IMR-90 (cell line): ENCODE measurements around the gene TRPM3. TPM values are rescaled to one million over a fixed set of nuclear protein-coding genes. Genes with fewer than 3 reads are reported as not detected.

Experiments used
- ATAC-seq: fragments of 200-7000 bp; cut with Tn5 transposase; 2 replicates; pipeline ENCODE4 v1.9.1; 2020; ENCODE audit warnings: low read depth, mild to moderate bottlenecking, moderate library complexity
- BruUV-seq: library from RNA; stranded (reverse); fragments of 400-500 nt; replicated peaks from 2 replicates; lab custom pipeline; 2021; lab: Mats Ljungman, UMichigan
- CTCF ChIA-PET: fragments of 300-600 bp; formaldehyde crosslinking; extraction: SDS; loops from one replicate; lab custom pipeline; 2021; ENCODE audit warnings: antibody characterized with exemption; lab: Yijun Ruan, JAX
- POLR2A ChIA-PET: fragments of 300-600 bp; sonication (Branson Sonifier 250); formaldehyde crosslinking; loops from one replicate; lab custom pipeline; 2022; ENCODE audit warnings: antibody characterized with exemption; ENCODE audit not compliant: unreplicated experiment; lab: Charles Lee
- DNase-seq: peaks from one replicate; pipeline ENCODE4 v3.0.0; 2013
- H2AFZ ChIP-seq: replicated peaks from 2 replicates; pipeline ENCODE3; 2013; ENCODE audit warnings: low read length, mild to moderate bottlenecking; ENCODE audit not compliant: poor library complexity
- H2AK5ac ChIP-seq: 2 replicates; pipeline ENCODE4 v1.6.1; 2013; ENCODE audit warnings: low read depth, low read length, inconsistent platforms
- H2AK9ac ChIP-seq: replicated peaks from 2 replicates; pipeline ENCODE3; 2013; ENCODE audit warnings: mild to moderate bottlenecking, low read depth, low read length, moderate library complexity; ENCODE audit not compliant: poor library complexity
- H2BK120ac ChIP-seq: 2 replicates; pipeline ENCODE4 v1.6.1; 2013; ENCODE audit warnings: low read depth, low read length, inconsistent platforms
- H2BK15ac ChIP-seq: 3 replicates; pipeline ENCODE4 v1.6.1; 2013; ENCODE audit warnings: low read depth, low read length, inconsistent platforms
- H2BK20ac ChIP-seq: 2 replicates; pipeline ENCODE4 v1.6.1; 2013; ENCODE audit warnings: low read depth, mild to moderate bottlenecking, inconsistent platforms, low read length, moderate library complexity
- H2BK5ac ChIP-seq: 2 replicates; pipeline ENCODE4 v1.6.1; 2013; ENCODE audit warnings: mild to moderate bottlenecking, low read depth, low read length, inconsistent platforms; ENCODE audit not compliant: poor library complexity, severe bottlenecking
- H3K14ac ChIP-seq: replicated peaks from 2 replicates; pipeline ENCODE4 v1.6.1; 2013; ENCODE audit warnings: low read depth, low read length, inconsistent platforms
- H3K18ac ChIP-seq: 2 replicates; pipeline ENCODE4 v1.6.1; 2013; ENCODE audit warnings: low read depth, low read length, control low read depth
- H3K23ac ChIP-seq: 2 replicates; pipeline ENCODE4 v1.6.1; 2013; ENCODE audit warnings: low read depth, low read length, inconsistent platforms
- H3K27ac ChIP-seq: 2 replicates; pipeline ENCODE4 v1.5.1; 2013; ENCODE audit warnings: mild to moderate bottlenecking, control low read depth, low read length; ENCODE audit not compliant: insufficient read depth
- H3K27me3 ChIP-seq: 2 replicates; pipeline ENCODE4 v1.6.1; 2013; ENCODE audit warnings: low read length; ENCODE audit not compliant: control insufficient read depth, insufficient read depth
- H3K36me3 ChIP-seq: 2 replicates; pipeline ENCODE4 v1.6.1; 2013; ENCODE audit warnings: low read length, mixed read lengths; ENCODE audit not compliant: control insufficient read depth, insufficient read depth
- H3K4ac ChIP-seq: 2 replicates; pipeline ENCODE4 v1.6.1; 2013; ENCODE audit warnings: low read depth, low read length, inconsistent platforms
- H3K4me1 ChIP-seq: 2 replicates; pipeline ENCODE4 v1.6.1; 2013; ENCODE audit warnings: low read length, mixed read lengths; ENCODE audit not compliant: control insufficient read depth, insufficient read depth
- H3K4me2 ChIP-seq: 2 replicates; pipeline ENCODE4 v1.6.1; 2013; ENCODE audit warnings: low read depth, mild to moderate bottlenecking, control low read depth, low read length, moderate library complexity
- H3K4me3 ChIP-seq: 2 replicates; pipeline ENCODE4 v1.5.1; 2013; ENCODE audit warnings: low read depth, mild to moderate bottlenecking, control low read depth, low read length, moderate library complexity; ENCODE audit not compliant: insufficient read depth
- H3K56ac ChIP-seq: 2 replicates; pipeline ENCODE4 v1.6.1; 2013; ENCODE audit warnings: low read length, inconsistent platforms; ENCODE audit not compliant: insufficient read depth; ENCODE audit errors: extremely low read depth
- H3K79me1 ChIP-seq, 2 experiments: 2 replicates each; pipeline ENCODE4 v1.6.1; 2013; ENCODE audit warnings: low read length in 2 of 2, inconsistent platforms in 1 of 2, low read depth in 1 of 2
- H3K9ac ChIP-seq: 2 replicates; pipeline ENCODE4 v1.6.1; 2013; ENCODE audit warnings: low read depth, low read length, control low read depth
- H3K9me1 ChIP-seq: 2 replicates; pipeline ENCODE4 v1.6.1; 2013; ENCODE audit warnings: low read length, inconsistent platforms; ENCODE audit not compliant: insufficient read depth
- H3K9me3 ChIP-seq: 2 replicates; pipeline ENCODE4 v1.6.1; 2013; ENCODE audit warnings: low read length; ENCODE audit not compliant: control insufficient read depth, insufficient read depth
- H4K20me1 ChIP-seq: 2 replicates; pipeline ENCODE4 v1.6.1; 2013; ENCODE audit warnings: low read length, inconsistent platforms; ENCODE audit not compliant: insufficient read depth
- H4K5ac ChIP-seq: 2 replicates; pipeline ENCODE4 v1.6.1; 2013; ENCODE audit warnings: mild to moderate bottlenecking, low read depth, low read length, control low read depth
- H4K8ac ChIP-seq, 2 experiments: 2 replicates each; pipeline ENCODE4 v1.6.1; 2013; ENCODE audit warnings: low read depth in 2 of 2, low read length in 2 of 2, control low read depth in 1 of 2, inconsistent platforms in 1 of 2
- H4K91ac ChIP-seq: 2 replicates; pipeline ENCODE4 v1.6.1; 2013; ENCODE audit warnings: low read depth, low read length, inconsistent platforms; ENCODE audit not compliant: insufficient read depth
- BHLHE40 ChIP-seq: fragments of 150-350 bp; IDR thresholded peaks from 2 replicates; pipeline ENCODE4 v1.6.1; 2016; ENCODE audit warnings: mild to moderate bottlenecking, low read depth, low read length
- CEBPB ChIP-seq: IDR thresholded peaks from 2 replicates; pipeline ENCODE4 v1.6.1; 2012; ENCODE audit warnings: low read depth, low read length, improper control_type of control experiment
- CHD1 ChIP-seq: IDR thresholded peaks from 2 replicates; pipeline ENCODE4 v1.6.1; 2012; ENCODE audit warnings: low read depth, low read length, improper control_type of control experiment
- FOS ChIP-seq: fragments of 150-350 bp; IDR thresholded peaks from 2 replicates; pipeline ENCODE4 v1.6.1; 2016; ENCODE audit warnings: low read depth, low read length
- MAZ ChIP-seq: IDR thresholded peaks from 2 replicates; pipeline ENCODE4 v1.6.1; 2012; ENCODE audit warnings: low read depth, mild to moderate bottlenecking, low read length, improper control_type of control experiment, moderate library complexity, borderline replicate concordance
- NFE2L2 ChIP-seq: fragments of 150-350 bp; IDR thresholded peaks from 2 replicates; pipeline ENCODE4 v1.6.1; 2016; ENCODE audit warnings: low read depth, mild to moderate bottlenecking, low read length
- POLR2A ChIP-seq: IDR thresholded peaks from 2 replicates; pipeline ENCODE4 v1.6.1; 2012; ENCODE audit warnings: mild to moderate bottlenecking, low read depth, low read length
- RCOR1 ChIP-seq: IDR thresholded peaks from 2 replicates; pipeline ENCODE4 v1.6.1; 2012; ENCODE audit warnings: mild to moderate bottlenecking, low read length, improper control_type of control experiment; ENCODE audit not compliant: insufficient replicate concordance
- WGBS, 2 experiments: methylation state at CpG; one replicate each; pipeline versions ENCODE4 v1.1.5 to v1.1.7; 2013; ENCODE audit warnings: missing lambda C conversion rate in 2 of 2; ENCODE audit not compliant: insufficient read length in 1 of 2; ENCODE audit errors: extremely low coverage in 2 of 2; 5-methylcytosine and 5-hydroxymethylcytosine counted together
- dilution Hi-C: fragments of 300-500 bp; cut with HindIII; formaldehyde crosslinking; loops from one replicate; pipeline ENCODE4 v1.14.3; 2018; ENCODE audit warnings: low sequenced_read_pairs; ENCODE audit not compliant: unreplicated experiment
- in situ Hi-C: fragments of 300-500 bp; cut with MboI; formaldehyde crosslinking; loops from 3 replicates; pipeline ENCODE4 v1.14.3; 2019; ENCODE audit warnings: low sequenced_read_pairs, inconsistent platforms, mixed read lengths
- intact Hi-C: fragments of 100-400 bp; cut with micrococcal nuclease; formaldehyde crosslinking; loops from 2 replicates; pipeline ENCODE4 v1.10.0; 2022
- polyA plus RNA-seq, 3 experiments: library from polyadenylated mRNA; depleted of rRNA; stranded (reverse); fragments of >200 nt; gene quantifications; 2 replicates each; pipeline ENCODE4 v1.2.3, GENCODE V29; 2012; ENCODE audit warnings: low replicate concordance in 1 of 3
- total RNA-seq: library from RNA; depleted of rRNA; stranded (reverse); fragments of >200 nt; gene quantifications from 2 replicates; pipeline ENCODE4 v1.2.3, GENCODE V29; 2012
- TF ChIP-seq, protein P1 (sequence below): conservative IDR thresholded peaks from 2 replicates; pipeline ENCODE4 v1.5.1; 2012; ENCODE audit warnings: mild to moderate bottlenecking, low read depth, low read length, improper control_type of control experiment
- TF ChIP-seq, protein P2 (sequence below): fragments of 150-350 bp; IDR thresholded peaks from 2 replicates; pipeline ENCODE4 v1.6.1; 2016; ENCODE audit warnings: low read depth, mild to moderate bottlenecking, low read length, moderate library complexity, borderline replicate concordance

TRPM3 gene
- total and polyA plus RNA-seq, 2 of the 4 experiments (the other 2 are of a cell fraction), result not detected

DNA sequence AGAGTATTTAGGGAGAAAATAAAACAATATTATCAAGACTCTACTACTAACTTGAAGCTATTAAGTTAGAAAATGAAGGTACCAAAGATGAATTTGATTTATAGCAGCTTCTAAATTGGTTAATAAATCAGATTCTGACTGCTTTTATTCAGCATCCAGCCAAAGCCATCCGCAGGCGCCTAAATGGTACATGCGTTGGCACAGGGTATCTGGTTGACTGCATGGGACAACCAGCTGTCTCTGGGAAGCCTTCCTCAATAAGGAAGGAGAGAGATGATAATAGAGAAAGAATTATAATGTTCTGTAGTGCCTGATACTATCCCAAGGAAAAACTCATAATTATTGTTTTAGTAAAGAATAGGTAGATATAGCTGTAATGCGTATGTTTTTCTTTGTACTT is 9.1 kb upstream of the TRPM3 start:
- WGBS, 2 experiments, result no CpG with 5 or more reads among the region's 4 CpGs
- no peaks in the 10 kb centered on the region for H3K36me3 ChIP-seq
- ATAC-seq (no peak), DNase-seq (no peak)
- H2BK5ac ChIP-seq, result no peak overlapping the region
- H3K27me3 ChIP-seq, result no peaks in the 10 kb centered on the region
- no peak overlapping the region for H3K4me2 ChIP-seq
- no peak overlapping the region for H2AFZ ChIP-seq
- H3K9ac ChIP-seq, result no peak overlapping the region
- no peak overlapping the region for H2BK15ac ChIP-seq
- H3K23ac ChIP-seq, result no peak overlapping the region
- H3K9me3 ChIP-seq, result no peaks in the 10 kb centered on the region
- intact Hi-C loops, result no loop called here
- H3K4me1 ChIP-seq, result no peaks in the 10 kb centered on the region
- H4K5ac ChIP-seq, result no peak overlapping the region
- BruUV-seq, result no TSS peak
- H3K14ac ChIP-seq, result no peak overlapping the region
- POLR2A ChIA-PET, result no interaction called here
- no peaks in the 10 kb centered on the region for H3K9me1 ChIP-seq
- no peak for TF ChIP-seq POLR2A
- TF ChIP-seq BHLHE40, result no peak
- no peak for TF ChIP-seq MAZ
- TF ChIP-seq NFE2L2, result no peak
- no peak for TF ChIP-seq CEBPB
- no peak for TF ChIP-seq FOS
- TF ChIP-seq, protein P1, sequence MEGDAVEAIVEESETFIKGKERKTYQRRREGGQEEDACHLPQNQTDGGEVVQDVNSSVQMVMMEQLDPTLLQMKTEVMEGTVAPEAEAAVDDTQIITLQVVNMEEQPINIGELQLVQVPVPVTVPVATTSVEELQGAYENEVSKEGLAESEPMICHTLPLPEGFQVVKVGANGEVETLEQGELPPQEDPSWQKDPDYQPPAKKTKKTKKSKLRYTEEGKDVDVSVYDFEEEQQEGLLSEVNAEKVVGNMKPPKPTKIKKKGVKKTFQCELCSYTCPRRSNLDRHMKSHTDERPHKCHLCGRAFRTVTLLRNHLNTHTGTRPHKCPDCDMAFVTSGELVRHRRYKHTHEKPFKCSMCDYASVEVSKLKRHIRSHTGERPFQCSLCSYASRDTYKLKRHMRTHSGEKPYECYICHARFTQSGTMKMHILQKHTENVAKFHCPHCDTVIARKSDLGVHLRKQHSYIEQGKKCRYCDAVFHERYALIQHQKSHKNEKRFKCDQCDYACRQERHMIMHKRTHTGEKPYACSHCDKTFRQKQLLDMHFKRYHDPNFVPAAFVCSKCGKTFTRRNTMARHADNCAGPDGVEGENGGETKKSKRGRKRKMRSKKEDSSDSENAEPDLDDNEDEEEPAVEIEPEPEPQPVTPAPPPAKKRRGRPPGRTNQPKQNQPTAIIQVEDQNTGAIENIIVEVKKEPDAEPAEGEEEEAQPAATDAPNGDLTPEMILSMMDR, result no peak
- TF ChIP-seq CHD1, result no peak
- TF ChIP-seq, protein P2, sequence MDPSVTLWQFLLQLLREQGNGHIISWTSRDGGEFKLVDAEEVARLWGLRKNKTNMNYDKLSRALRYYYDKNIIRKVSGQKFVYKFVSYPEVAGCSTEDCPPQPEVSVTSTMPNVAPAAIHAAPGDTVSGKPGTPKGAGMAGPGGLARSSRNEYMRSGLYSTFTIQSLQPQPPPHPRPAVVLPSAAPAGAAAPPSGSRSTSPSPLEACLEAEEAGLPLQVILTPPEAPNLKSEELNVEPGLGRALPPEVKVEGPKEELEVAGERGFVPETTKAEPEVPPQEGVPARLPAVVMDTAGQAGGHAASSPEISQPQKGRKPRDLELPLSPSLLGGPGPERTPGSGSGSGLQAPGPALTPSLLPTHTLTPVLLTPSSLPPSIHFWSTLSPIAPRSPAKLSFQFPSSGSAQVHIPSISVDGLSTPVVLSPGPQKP, result no peak
- no peak for TF ChIP-seq RCOR1
- H4K8ac ChIP-seq, result no peak overlapping the region
- H2BK120ac ChIP-seq, result no peak overlapping the region
- H3K27ac ChIP-seq, result no peak overlapping the region
- no peak overlapping the region for H3K4ac ChIP-seq
- H4K91ac ChIP-seq, result no peak overlapping the region
- no peak overlapping the region for H3K4me3 ChIP-seq
- H3K56ac ChIP-seq, result no peak overlapping the region
- in situ Hi-C loops, result no loop called here
- no peaks in the 10 kb centered on the region for H4K20me1 ChIP-seq
- no peak overlapping the region for H2AK9ac ChIP-seq
- H3K79me1 ChIP-seq, result no peaks in the 10 kb centered on the region
- H2AK5ac ChIP-seq, result no peak overlapping the region
- no peak overlapping the region for H3K18ac ChIP-seq
- CTCF ChIA-PET, result interaction anchor here (0.6 kb wide), 1 partner anchor 207 kb away, joined by 3 read pairs; no protein-coding TSS in a partner anchor
- dilution Hi-C loops, result no loop called here
- H2BK20ac ChIP-seq, result no peak overlapping the region
